ENCODE results near the gene NELFB. TPM values are rescaled to one million over a fixed set of nuclear protein-coding genes. Genes with fewer than 3 reads are reported as not detected.
A peak's percentile ranks its signal among the peaks of the same experiment; 100 is the strongest.

NELFB gene
- 37.9 TPM for total RNA-seq
- long read RNA-seq, transcript NELFB-201 (13 exons, 2,698 nt): major isoform, 85 of 103 reads
- long read RNA-seq, partial matches to known transcripts: 6 of 103 reads
- long read RNA-seq, other reads (novel, unspliced or antisense): 12 of 103 reads

DNA sequence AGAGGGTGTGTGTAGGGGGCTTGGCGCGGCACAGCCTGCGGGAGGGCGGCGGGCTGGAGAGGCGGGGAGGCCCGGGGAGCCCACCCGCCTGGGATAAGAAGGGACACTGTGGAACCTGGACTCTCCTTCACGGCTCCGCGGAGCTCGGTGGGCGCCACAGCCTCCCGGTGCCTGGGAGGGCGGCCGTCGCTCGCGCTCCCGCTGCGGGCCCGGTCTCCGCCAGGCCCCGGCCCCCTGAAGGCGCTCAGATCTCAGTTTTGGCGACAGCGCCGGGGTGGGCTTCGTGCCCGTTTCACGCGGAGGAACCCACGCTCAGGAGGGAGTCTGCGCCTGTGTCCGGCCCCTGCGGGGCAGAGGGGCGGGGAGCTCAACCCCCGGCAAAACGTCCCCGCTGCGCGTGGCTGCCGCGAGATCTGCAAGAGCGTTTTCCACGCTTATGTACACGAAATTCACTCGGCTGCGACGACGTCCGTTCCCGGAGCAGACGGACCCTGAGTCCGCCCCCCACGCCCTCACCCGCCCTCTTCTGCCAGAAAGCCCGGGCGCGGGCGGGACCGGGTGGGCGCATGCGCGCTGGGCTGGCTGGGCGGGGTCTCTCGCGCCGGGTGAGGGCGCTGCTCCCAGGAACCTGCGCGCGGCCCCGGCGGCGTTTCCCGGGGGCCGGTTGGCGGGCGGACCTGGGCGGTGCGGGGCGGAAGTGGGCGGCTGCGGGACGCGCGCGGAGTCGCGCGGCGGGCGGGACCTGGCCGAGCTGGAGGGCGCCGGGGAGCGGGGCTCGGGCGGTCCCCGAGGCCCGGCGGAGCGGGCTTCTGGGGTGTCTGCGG is at the start of gene NELFB:
Gene NELFB (plus strand): TSS at position 704 of the 824 bp plus-strand sequence.
- ATAC-seq: peak; percentile 86
- peak; percentile 97 for DNase-seq (ENCODE audit: missing footprints)
- intact Hi-C loops (cut with DNase I): no loop called here

DNA sequence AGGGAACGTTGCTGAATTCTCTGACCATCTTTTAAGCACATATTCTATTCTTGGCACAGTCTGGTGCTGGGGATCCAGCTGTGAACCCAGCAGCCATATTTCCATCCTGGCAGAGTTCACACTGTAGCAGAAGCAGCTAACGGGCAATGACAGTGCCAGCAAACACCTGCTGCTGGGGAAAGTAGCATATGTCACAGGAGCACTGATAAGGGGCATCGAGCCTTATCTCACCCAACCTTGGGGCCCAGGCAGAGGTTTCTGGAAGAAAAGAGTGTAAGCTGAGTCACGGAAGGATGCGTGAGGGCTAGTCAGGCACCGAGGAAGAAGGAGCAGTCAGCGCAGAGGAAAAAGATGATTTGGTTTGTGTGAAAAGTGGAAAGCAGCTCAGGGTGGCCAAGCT is 48.5 kb upstream of the NELFB start:
- no peak for ATAC-seq
- intact Hi-C loops (cut with DNase I): no loop called here
- DNase-seq (ENCODE audit: missing footprints): no peak

DNA sequence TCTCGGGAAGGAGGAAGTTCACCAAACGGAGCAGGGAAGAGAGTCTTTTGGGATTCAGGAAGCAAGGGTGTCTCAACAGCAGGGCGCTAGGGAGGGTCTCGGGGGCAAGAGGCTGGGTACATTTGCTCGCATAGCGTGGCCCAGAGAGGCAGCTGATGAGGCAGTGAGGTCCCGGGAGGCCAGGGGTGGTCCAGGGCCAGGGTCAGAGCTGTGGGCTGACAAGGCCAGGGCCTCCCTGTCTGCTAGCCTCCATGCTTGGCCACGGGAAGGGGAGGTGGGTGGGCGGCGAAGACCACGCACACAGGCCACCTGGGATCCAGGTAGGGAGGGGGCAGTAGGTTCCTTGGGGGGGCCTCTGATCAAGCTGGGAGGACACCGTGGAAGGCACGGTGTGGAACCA is 43.6 kb upstream of the NELFB start:
- intact Hi-C loops (cut with DNase I): no loop called here
- ATAC-seq: no peak
- DNase-seq (ENCODE audit: missing footprints): no peak

DNA sequence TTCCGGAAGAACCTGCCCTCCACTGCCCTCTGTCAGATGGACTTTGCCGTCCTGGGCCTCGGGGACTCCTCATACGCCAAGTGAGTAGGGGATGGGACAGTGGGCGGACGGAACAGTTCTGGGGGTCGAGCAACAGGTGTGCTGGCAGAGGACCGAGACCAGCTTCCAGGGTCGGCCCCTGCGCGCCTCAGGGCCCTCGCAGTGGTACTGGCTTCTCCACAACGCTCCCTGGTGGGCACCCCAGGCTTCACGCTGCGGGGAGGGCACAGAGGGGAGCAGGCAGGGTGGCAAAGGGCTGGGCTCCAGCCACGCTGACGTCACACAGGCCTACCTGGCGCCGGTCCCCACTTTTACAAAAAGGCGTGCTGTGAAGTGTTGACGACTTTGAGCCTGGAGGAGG is 42.6 kb upstream of the NELFB start:
- DNase-seq (ENCODE audit: missing footprints) (no peak), ATAC-seq (no peak)
- intact Hi-C loops (cut with DNase I): no loop called here

DNA sequence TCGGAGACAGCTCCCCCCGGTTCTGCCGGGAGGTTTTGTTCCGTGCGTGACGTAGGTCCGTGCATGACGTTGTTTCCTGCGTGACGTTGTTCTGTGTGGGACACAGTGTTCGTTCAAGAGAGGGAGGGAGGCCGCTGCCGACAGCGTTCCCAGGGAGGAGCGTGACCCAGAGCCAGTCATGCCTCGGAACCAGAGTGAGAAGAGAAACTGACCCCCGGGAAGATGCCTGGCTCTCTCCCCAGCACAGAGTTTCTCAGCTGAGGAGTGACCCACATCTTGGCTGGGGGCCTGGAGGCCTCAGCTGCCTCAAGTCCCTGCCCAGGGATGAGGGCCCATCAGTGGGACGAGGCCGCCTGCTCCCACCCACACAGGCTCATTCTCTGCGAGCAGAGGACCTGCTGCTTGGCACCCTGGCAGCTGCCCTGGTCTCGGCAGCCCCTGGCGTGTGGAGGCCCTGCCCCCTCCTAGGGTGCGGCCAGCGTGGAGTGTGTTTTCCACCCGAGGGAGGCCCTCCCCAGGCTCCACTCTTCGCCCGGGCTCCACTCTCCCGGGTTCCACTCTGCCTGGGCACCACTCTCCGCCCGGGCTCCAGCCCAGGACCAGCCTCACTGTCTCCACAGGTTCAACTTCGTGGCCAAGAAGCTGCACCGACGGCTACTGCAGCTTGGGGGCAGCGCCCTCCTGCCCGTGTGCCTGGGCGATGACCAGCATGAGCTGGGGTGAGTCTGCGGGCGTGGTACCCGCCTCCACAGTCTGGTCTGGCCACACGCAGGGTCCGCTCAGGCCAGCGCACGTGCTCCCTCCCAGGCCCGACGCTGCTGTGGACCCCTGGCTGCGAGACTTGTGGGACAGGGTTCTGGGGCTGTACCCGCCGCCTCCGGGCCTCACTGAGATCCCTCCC is 41.7 kb upstream of the NELFB start:
- ATAC-seq: no peak
- no peak for DNase-seq (ENCODE audit: missing footprints)
- intact Hi-C loops (cut with DNase I): no loop called here

DNA sequence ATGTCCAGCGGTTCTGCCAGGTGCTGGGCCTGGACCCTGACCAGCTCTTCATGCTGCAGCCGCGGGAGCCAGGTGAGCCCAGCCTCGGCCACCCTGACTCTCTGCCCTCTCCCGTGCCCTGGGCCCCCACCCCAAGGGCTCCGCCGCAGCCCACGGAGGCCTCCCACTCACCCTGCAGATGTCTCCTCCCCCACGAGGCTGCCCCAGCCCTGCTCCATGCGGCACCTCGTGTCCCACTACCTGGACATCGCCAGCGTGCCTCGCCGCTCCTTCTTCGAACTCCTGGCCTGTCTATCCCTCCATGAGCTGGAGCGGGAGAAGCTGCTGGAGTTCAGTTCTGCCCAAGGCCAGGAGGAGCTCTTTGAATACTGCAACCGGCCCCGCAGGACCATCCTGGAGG is 40.5 kb upstream of the NELFB start:
- ATAC-seq (no peak), DNase-seq (ENCODE audit: missing footprints) (no peak)
- intact Hi-C loops (cut with DNase I): no loop called here

DNA sequence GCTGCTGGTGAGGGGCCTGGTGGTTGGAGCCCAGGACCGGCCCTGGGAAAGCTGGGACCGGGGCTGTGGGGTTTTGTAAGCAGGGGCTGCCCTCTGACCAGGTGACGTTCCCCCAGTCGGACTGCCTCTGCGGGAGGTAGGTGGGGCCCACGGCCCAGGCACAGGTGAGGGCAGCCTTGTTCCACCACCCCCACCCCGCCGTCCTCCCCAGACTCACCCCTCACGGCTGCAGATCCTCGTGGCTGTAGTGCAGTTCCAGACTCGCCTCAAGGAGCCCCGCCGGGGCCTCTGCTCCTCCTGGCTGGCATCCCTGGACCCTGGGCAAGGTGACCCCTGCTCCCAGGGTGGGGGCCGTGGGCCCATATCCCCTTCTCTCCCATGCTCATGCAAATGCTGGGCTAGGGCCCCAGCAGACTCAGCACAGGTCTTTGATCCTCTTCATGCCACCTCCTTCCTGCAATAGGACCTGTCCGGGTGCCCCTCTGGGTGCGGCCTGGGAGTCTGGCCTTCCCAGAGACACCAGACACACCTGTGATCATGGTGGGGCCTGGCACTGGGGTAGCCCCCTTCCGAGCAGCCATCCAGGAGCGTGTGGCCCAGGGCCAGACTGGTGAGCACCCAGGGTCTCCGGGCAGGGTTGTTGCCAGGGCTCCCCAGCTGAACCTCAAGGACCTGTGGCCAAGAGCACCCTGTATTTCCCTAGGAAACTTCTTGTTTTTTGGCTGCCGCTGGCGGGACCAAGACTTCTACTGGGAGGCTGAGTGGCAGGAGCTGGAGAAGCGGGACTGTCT is 39.7 kb upstream of the NELFB start:
- no peak for ATAC-seq
- no peak for DNase-seq (ENCODE audit: missing footprints)
- intact Hi-C loops (cut with DNase I): no loop called here

DNA sequence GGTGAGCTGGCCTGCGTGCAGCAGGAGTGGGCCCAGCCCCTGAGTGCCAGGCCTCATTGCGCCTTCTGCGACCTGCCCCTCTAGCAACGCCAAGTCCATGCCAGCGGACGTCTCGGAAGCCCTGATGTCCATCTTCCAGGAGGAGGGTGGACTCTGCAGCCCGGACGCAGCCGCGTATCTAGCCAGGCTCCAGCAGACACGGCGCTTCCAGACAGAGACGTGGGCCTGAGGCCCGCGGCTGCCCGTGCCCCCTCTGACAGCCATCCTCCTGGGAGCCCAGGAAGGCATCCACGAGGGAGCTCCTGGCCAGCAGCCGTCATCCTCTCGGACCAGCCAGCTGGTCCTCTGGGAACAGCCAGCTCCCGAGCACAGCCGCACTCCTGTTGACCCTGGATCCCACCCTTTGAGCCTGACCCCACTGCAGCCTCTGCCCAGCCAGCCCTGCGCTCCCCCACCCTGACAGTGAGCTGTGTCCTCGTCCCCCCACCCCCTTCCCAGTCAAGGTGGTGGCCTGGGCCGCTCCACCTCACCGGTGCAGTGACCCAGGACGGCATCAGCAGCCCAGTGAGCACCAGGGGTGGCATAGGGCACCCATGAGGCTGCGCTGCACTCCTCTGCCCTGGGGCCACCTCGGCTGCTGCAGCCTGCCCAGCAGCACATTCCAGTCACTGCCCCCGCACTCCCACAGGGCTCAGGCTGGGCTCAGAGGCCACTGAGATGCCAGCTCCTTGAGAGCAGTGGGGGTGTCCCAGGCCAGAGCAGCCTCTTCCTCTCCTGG is 38.8 kb upstream of the NELFB start:
- DNase-seq (ENCODE audit: missing footprints): no peak
- intact Hi-C loops (cut with DNase I): no loop called here
- ATAC-seq: no peak

DNA sequence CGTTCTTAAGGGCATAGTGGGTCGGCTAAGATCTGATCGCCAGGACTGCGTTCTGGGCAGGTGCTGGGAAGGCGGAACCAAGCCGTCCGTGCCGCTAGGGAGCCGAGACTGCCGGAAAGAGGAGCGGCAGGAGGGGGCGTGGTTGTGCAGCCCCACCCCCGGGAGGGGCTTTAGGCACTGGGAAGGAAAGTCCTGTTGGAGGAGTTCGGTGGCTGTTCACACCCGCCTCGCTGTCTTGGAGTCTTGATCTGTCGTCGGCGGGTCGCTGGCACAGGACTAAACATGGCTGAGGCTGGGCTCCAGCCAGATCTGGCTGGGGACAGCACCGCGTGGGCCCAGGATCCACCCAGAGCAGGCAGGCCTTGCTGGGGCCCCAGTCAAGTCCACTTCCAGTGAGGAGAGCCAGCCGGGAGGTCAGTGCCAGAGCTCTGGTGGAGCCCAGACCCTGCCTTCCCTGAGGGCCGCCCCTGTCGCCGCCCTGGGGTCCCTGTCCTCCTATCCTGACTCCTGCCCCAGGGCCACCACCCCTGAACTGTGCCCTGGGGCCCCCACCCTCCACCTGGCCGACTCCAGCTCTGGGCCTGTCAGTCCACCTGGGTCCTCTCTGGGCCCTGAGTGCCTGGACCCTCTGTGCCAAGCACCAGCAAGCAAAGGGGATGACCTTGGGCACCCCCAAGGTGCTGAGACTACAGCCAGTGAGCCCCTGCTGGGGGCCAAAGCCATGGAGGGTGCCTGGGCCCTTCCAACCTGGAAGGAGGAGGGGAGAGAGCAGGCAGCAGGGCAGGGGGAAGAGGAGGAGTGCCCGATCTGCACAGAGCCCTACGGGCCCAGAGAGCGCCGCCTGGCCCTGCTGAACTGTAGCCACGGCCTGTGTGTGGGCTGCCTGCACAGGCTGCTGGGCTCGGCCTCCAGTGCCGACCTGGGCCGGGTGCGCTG is 37.6 kb upstream of the NELFB start:
- peak; percentile 83 for DNase-seq (ENCODE audit: missing footprints)
- intact Hi-C loops (cut with DNase I): no loop called here
- peak; percentile 63 for ATAC-seq

DNA sequence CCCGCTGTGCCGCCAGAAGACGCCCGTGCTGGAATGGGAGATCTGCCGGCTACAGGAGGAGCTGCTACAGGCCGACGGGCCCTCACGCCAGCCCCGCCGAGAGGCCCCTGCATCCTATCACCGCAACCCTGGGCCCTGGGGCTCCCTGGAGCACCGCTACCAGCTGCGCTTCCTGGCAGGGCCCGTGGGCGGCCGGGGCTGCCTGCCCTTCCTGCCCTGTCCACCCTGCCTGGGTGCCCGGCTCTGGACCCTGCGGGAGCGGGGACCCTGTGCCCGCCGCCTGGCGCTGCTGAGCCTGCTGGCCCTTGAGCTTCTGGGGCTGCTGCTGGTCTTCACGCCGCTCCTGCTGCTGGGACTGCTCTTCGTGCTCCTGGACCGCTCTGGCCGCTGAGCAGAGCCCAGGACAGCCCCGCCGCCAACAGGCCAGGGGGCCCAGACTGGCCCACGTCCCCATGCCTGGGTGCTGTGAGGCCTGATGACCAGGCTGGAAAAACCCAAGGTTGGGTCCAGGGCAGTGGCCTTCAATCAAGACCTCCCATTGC is 36.8 kb upstream of the NELFB start:
- ATAC-seq (no peak), DNase-seq (ENCODE audit: missing footprints) (no peak)
- intact Hi-C loops (cut with DNase I): no loop called here

DNA sequence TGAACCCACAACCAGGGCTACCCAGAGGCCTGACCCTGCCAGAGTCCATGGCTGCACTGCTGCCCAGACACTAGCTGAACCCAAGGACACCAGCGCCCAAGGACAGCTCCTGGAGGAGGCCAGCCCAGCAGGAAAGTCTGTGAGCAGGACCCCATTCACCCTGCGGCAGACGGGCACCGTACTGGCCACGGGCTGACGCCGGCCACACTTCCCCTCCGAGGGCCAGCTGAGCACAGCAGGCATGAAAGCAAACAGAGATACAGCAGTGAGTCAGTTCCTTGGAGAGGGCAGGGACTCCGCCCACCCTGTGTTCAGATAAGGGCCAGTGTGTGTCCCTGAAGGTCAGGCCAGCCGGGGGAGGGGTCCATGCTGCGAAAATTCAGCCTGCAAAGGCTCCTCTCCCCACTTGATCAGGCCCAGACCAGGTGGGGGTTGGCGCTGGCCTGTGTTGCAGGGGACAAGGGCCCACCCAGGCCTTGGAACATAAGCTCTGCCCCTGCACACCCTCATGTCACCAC is 36.3 kb upstream of the NELFB start:
- intact Hi-C loops (cut with DNase I): no loop called here
- no peak for DNase-seq (ENCODE audit: missing footprints)
- ATAC-seq: no peak

DNA sequence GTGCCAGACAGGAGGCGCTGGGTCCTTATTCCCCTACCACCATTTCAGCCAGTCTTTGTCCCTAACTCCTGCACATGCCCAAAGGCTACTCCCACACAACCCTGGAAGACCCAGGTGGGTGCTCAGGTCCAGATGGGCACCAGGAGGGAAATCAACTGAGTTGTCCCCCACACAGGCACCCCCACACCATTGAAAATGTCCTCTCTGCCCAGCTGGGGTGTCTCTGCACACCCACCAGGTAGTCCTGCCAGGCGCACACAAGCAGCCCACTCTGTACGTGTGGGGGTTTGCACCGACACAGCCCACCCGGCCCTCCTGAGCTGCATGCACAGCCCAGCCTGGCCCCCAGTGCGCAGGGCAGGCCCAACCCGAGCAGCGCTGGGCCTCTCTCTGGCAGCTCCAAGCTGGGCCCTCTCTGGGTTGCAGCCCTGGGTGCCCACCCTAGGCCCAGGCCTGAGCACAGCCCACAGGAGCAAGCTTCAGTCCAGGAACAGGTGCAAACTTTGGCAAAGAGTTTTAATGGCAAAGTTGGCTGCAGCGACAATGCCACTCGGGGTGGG is 35.3 kb upstream of the NELFB start:
- intact Hi-C loops (cut with DNase I): loop anchor here (5.0 kb wide), 1 partner anchor 428 kb away; the partner anchor contains the start of gene TMEM141
- no peak for DNase-seq (ENCODE audit: missing footprints)
- ATAC-seq: no peak

DNA sequence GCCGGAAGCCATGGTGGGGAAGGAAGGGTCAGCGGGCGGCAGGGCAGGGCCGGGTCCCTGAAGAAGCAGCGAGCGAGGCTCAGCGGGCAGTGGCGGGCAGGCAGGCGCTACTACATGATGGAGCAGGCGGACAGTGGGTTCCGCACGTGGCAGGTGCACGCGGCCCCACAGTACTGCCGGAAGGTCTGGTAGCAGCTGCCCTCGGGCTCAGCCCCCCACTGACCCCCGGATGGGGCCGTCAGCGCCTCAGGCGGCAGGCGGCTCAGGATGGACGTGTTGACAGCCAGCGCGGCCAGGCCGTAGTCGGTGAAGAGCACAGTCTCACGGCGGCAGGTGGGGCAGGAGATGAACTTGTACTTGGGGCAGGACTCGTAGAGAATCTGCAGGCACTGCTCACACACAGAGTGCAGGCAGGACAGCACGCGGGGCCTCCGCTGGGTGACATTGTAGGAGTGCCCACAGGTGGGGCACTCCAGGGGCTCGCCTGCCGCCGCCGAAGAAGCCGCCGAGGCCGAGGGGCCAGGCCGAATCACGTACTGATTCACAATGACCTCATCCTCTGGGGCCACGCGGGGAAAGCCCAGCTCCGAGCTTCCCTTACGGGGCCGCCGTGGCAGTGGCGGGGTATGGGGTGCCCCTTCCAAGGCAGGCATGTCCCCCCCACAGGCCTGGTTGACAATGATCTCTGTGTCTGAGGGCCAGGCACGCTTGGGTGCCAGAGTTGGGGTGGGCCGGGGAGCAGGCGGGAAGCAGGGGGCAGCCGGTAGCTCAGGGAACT is 34.6 kb upstream of the NELFB start:
- no peak for ATAC-seq
- DNase-seq (ENCODE audit: missing footprints): no peak
- intact Hi-C loops (cut with DNase I): loop anchor here (5.0 kb wide), 1 partner anchor 428 kb away; the partner anchor contains the start of gene TMEM141

DNA sequence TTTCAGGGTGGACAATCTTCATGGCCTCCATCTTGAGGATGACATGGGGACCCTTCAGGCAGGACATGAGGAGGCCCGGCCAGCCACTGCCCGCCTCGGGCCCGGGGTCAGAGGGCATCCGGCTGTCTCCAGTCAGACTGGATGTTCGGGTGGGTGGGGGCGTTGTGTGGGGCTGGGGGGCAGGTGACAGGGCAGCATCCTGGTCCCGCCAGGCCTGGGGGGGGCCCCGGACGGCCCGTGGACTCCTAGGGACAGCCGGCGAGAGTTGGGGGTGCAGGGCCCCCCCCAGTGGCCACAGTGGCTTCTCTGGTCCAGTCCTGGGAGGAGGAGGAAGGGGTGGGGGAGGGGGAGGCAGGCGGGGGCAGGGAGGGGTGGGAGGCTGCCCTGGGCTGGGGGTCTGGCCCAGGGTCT is 34.0 kb upstream of the NELFB start:
- ATAC-seq: no peak
- intact Hi-C loops (cut with DNase I): loop anchor here (5.0 kb wide), 1 partner anchor 429 kb away; the partner anchor contains the start of gene TMEM141
- DNase-seq (ENCODE audit: missing footprints): no peak

DNA sequence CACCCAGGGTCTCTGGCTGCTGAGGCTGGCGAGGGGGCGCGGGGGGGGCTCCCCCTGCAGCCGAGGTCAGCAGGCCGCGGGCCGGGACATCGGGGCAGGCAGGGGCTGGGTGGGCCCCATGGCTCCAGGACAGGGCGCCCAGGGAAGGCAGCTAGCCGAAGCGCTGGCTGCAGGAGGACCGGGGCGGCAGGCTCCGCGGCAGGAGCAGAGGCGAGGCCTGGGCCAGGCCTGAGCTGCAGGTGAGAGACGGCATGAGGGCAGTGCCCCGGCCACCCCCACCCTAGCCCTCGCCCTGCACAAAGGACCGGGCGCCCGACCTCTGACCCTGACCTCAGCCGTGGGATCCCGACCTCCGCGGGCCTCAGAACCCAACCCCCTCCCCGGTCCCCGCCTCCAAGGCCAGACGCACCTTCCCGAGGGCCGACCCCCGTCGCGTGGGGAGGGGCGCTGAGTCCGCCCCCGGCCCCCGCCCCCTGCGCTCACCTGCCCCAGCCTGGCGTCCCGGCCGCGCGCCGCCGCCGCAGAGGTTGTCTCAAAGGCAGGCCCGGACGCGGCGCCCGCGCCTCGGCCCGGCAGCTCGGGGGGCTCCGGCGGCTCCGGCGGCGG is 33.5 kb upstream of the NELFB start:
- no peak for DNase-seq (ENCODE audit: missing footprints)
- no peak for ATAC-seq
- intact Hi-C loops (cut with DNase I): loop anchor here (2.0 to 5.0 kb wide), 2 partner anchors 33 to 429 kb away; partner anchors contain the start of genes ANAPC2, SSNA1 and TMEM141

Data from Right ventricle myocardium inferior (tissue), 1 donor.